ENCODE results near the gene MYH7.

DNA sequence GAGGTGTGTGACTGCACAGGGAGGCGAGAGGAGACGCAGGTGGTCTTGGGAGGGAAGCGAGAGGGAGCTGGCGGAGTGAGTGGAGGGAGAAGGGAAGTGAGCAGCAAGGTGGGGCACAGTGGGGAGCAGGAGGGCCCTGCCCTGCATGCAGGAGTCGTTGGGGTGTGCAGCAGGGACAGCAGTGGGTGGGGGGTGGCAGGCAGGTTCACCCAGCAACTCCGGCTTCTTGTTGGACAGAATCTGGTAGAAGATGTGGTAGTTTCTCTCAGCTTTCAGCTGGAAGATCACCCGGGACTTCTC lies 32.4 kb downstream of the MYH7 start:
- TF ChIP-seq POLR2A (IDR thresholded peaks at IDR 0.05; ENCODE audit: low read depth, low read length) = no peak
- TF ChIP-seq, protein P1, sequence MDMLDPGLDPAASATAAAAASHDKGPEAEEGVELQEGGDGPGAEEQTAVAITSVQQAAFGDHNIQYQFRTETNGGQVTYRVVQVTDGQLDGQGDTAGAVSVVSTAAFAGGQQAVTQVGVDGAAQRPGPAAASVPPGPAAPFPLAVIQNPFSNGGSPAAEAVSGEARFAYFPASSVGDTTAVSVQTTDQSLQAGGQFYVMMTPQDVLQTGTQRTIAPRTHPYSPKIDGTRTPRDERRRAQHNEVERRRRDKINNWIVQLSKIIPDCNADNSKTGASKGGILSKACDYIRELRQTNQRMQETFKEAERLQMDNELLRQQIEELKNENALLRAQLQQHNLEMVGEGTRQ (IDR thresholded peaks at IDR 0.05; ENCODE audit: low read depth, low read length) = no peak
- TF ChIP-seq, protein P2, sequence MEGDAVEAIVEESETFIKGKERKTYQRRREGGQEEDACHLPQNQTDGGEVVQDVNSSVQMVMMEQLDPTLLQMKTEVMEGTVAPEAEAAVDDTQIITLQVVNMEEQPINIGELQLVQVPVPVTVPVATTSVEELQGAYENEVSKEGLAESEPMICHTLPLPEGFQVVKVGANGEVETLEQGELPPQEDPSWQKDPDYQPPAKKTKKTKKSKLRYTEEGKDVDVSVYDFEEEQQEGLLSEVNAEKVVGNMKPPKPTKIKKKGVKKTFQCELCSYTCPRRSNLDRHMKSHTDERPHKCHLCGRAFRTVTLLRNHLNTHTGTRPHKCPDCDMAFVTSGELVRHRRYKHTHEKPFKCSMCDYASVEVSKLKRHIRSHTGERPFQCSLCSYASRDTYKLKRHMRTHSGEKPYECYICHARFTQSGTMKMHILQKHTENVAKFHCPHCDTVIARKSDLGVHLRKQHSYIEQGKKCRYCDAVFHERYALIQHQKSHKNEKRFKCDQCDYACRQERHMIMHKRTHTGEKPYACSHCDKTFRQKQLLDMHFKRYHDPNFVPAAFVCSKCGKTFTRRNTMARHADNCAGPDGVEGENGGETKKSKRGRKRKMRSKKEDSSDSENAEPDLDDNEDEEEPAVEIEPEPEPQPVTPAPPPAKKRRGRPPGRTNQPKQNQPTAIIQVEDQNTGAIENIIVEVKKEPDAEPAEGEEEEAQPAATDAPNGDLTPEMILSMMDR (conservative IDR thresholded peaks at IDR 0.05; ENCODE audit: low read depth, low read length) = no peak
